Stomach smooth muscle (tissue), 2 donors: ENCODE results near the gene TJP3.

Experiments
- H3K27ac ChIP-seq: one replicate; pipeline ENCODE4 v1.7.0; 2013; ENCODE audit warnings: mild to moderate bottlenecking, low read length, inconsistent platforms
- H3K27me3 ChIP-seq, 2 donors: one replicate each; pipeline ENCODE4 v1.7.0; 2013; ENCODE audit warnings: low read length in 2 of 2; ENCODE audit not compliant: insufficient read depth in 2 of 2, control insufficient read depth in 1 of 2
- H3K36me3 ChIP-seq, 2 donors: one replicate each; pipeline ENCODE4 v1.7.0; 2013; ENCODE audit warnings: low read length in 2 of 2; ENCODE audit not compliant: control insufficient read depth in 2 of 2, insufficient read depth in 2 of 2
- H3K4me1 ChIP-seq: one replicate; pipeline ENCODE4 v1.7.0; 2013; ENCODE audit warnings: low read length; ENCODE audit not compliant: control insufficient read depth, insufficient read depth
- H3K4me3 ChIP-seq, 2 donors: one replicate each; pipeline ENCODE4 v1.7.0; 2013; ENCODE audit warnings: low read length in 2 of 2
- H3K9ac ChIP-seq, 2 donors: one replicate each; pipeline ENCODE4 v1.7.0; 2013; ENCODE audit warnings: low read length in 2 of 2, mild to moderate bottlenecking in 1 of 2
- H3K9me3 ChIP-seq, 2 donors: one replicate each; pipeline ENCODE4 v1.7.0; 2013; ENCODE audit warnings: low read length in 2 of 2; ENCODE audit not compliant: control insufficient read depth in 2 of 2
- donor health status: healthy.
- donor health status: Pancreatic carcinoma.

The TJP3 gene

GRCh38 chr19:3672993-3673392, 35.2 kb upstream of the TJP3 start:
- Histone ChIP-seq H3K4me3 (no peak overlapping the region), H3K27ac (peak overlapping the region; percentile 76), H3K9ac (no peak overlapping the region), H3K36me3 (peaks cover 0 to 2% of the 10 kb centered on the region in 2 donors), H3K27me3 (no peaks in the 10 kb centered on the region), H3K9me3 (peaks cover 0 to 3% of the 10 kb centered on the region in 2 donors), H3K4me1 (peaks cover 66% of the 10 kb centered on the region)

- no peak overlapping the region for H3K4me3 ChIP-seq
- H3K27ac ChIP-seq, result peak overlapping the region; percentile 76
- H3K9me3 ChIP-seq, result peaks cover 0 to 3% of the 10 kb centered on the region in 2 donors
- peak overlapping the region in 1 of 2 donors; percentile 22 for H3K9ac ChIP-seq
- H3K27me3 ChIP-seq, result no peaks in the 10 kb centered on the region
- peaks cover 0 to 2% of the 10 kb centered on the region in 2 donors for H3K36me3 ChIP-seq
- H3K4me1 ChIP-seq, result peaks cover 58% of the 10 kb centered on the region
These were observed 34.4 kb upstream of the TJP3 start for GRCh38 chr19:3673506-3674439.

- H3K4me1 ChIP-seq, result peaks cover 48% of the 10 kb centered on the region
These were observed 33.2 kb upstream of the TJP3 start for GRCh38 chr19:3674784-3675543.

GRCh38 chr19:3678188-3678587, 30.0 kb upstream of the TJP3 start:
- peaks cover 26% of the 10 kb centered on the region for H3K4me1 ChIP-seq
- peaks cover 0 to 3% of the 10 kb centered on the region in 2 donors for H3K9me3 ChIP-seq
- H3K9ac ChIP-seq, result no peak overlapping the region
- no peaks in the 10 kb centered on the region for H3K27me3 ChIP-seq
- peaks cover 0 to 7% of the 10 kb centered on the region in 2 donors for H3K36me3 ChIP-seq
- no peak overlapping the region for H3K27ac ChIP-seq
- no peak overlapping the region for H3K4me3 ChIP-seq

More at GRCh38 chr19:3674784-3675543, 33.2 kb upstream of the TJP3 start:
- Histone ChIP-seq H3K9ac (peak overlapping the region in 1 of 2 donors; percentile 22), H3K36me3 (peaks cover 0 to 7% of the 10 kb centered on the region in 2 donors), H3K9me3 (peaks cover 0 to 3% of the 10 kb centered on the region in 2 donors), H3K4me3 (no peak overlapping the region), H3K27me3 (no peaks in the 10 kb centered on the region), H3K27ac (peak overlapping the region; percentile 76)

- H3K27me3 ChIP-seq, result no peaks in the 10 kb centered on the region
- peaks cover 29% of the 10 kb centered on the region for H3K4me1 ChIP-seq
- no peak overlapping the region for H3K9ac ChIP-seq
- H3K27ac ChIP-seq, result no peak overlapping the region
- no peak overlapping the region for H3K4me3 ChIP-seq
- H3K36me3 ChIP-seq, result peaks cover under 1 to 8% of the 10 kb centered on the region in 2 donors
- peaks cover 0 to under 1% of the 10 kb centered on the region in 2 donors for H3K9me3 ChIP-seq
These were observed 29.0 kb upstream of the TJP3 start for GRCh38 chr19:3679138-3679537.

GRCh38 chr19:3679581-3679980, 28.6 kb upstream of the TJP3 start:
- Histone ChIP-seq H3K4me3 (no peak overlapping the region), H3K4me1 (peaks cover 30% of the 10 kb centered on the region), H3K9me3 (peaks cover 0 to 4% of the 10 kb centered on the region in 2 donors), H3K36me3 (peaks cover 5 to 13% of the 10 kb centered on the region in 2 donors), H3K27ac (no peak overlapping the region), H3K27me3 (no peaks in the 10 kb centered on the region), H3K9ac (no peak overlapping the region)

- Histone ChIP-seq H3K9me3 (peaks cover 0 to 6% of the 10 kb centered on the region in 2 donors), H3K27ac (no peak overlapping the region), H3K36me3 (peaks cover 6 to 15% of the 10 kb centered on the region in 2 donors), H3K9ac (no peak overlapping the region), H3K27me3 (no peaks in the 10 kb centered on the region), H3K4me3 (no peak overlapping the region), H3K4me1 (peaks cover 20% of the 10 kb centered on the region)
These were observed 27.2 kb upstream of the TJP3 start for GRCh38 chr19:3680939-3681338.

- H3K27ac ChIP-seq, result no peak overlapping the region
- peaks cover 6 to 15% of the 10 kb centered on the region in 2 donors for H3K36me3 ChIP-seq
- H3K4me3 ChIP-seq, result no peak overlapping the region
- no peaks in the 10 kb centered on the region for H3K27me3 ChIP-seq
- peaks cover 0 to 6% of the 10 kb centered on the region in 2 donors for H3K9me3 ChIP-seq
- no peak overlapping the region for H3K9ac ChIP-seq
- H3K4me1 ChIP-seq, result peaks cover 20% of the 10 kb centered on the region
These were observed 25.9 kb upstream of the TJP3 start for GRCh38 chr19:3682286-3682685.

- Histone ChIP-seq H3K9me3 (peaks cover 0 to 6% of the 10 kb centered on the region in 2 donors), H3K4me3 (no peak overlapping the region), H3K9ac (no peak overlapping the region), H3K27me3 (no peaks in the 10 kb centered on the region), H3K4me1 (peaks cover 26% of the 10 kb centered on the region), H3K36me3 (peaks cover 6 to 15% of the 10 kb centered on the region in 2 donors), H3K27ac (peak overlapping the region; percentile 53)
These were observed 25.3 kb upstream of the TJP3 start for GRCh38 chr19:3682741-3683404.

GRCh38 chr19:3683405-3684053, 24.7 kb upstream of the TJP3 start:
- H3K9me3 ChIP-seq, result peaks cover 0 to 6% of the 10 kb centered on the region in 2 donors
- no peak overlapping the region for H3K9ac ChIP-seq
- peaks cover 6 to 15% of the 10 kb centered on the region in 2 donors for H3K36me3 ChIP-seq
- no peaks in the 10 kb centered on the region for H3K27me3 ChIP-seq
- no peak overlapping the region for H3K4me3 ChIP-seq
- H3K27ac ChIP-seq, result peak overlapping the region; percentile 53
- H3K4me1 ChIP-seq, result peaks cover 32% of the 10 kb centered on the region
